K562 (cell line): Measurements from ENCODE around the gene SETD1B. TPM values are rescaled to one million over a fixed set of nuclear protein-coding genes. Genes with fewer than 3 reads are reported as not detected.

Experiments
- ATAC-seq: fragments of 200-7000 bp; cut with Tn5 transposase; 3 replicates; pipeline ENCODE4 v1.9.1; 2020; ENCODE audit warnings: moderate library complexity
- BruUV-seq: library from RNA; stranded (reverse); fragments of 400-500 nt; replicated peaks from 2 replicates; lab custom pipeline; 2021; lab: Mats Ljungman, UMichigan
- CTCF ChIA-PET: fragments of 300-600 bp; formaldehyde crosslinking; extraction: SDS; loops from one replicate; lab custom pipeline; 2021; ENCODE audit warnings: low intra/inter-chr PET ratio; lab: Yijun Ruan, JAX
- POLR2A ChIA-PET: fragments of 300-600, 350-650 bp; sonication (Branson Sonifier 250); formaldehyde crosslinking; extraction: SDS; loops from one replicate; lab custom pipeline; 2021; ENCODE audit warnings: antibody characterized with exemption, inconsistent platforms; lab: Yijun Ruan, JAX
- DNase-seq, 4 experiments: peaks; one replicate each; pipeline versions ENCODE4 v3.0.0 to v3.0.0-alpha.2; 2011 to 2018; ENCODE audit warnings: low spot score in 3 of 4, mixed read lengths in 3 of 4; ENCODE audit errors: extremely low read depth in 1 of 4
- FAIRE-seq: peaks from 2 replicates; lab custom pipeline; 2011; peaks lifted over from hg19 to GRCh38; lab: Jason Lieb, UNC
- H2AFZ ChIP-seq: 2 replicates; pipeline ENCODE4 v1.6.0; 2011; ENCODE audit warnings: low read depth, low read length, control low read depth, inconsistent platforms
- H3K27ac ChIP-seq: fragments of 200-600 bp; 3 replicates; pipeline ENCODE4 v1.8.0; 2011; ENCODE audit warnings: low read depth, mild to moderate bottlenecking, control low read depth, inconsistent platforms, low read length, moderate library complexity, mixed read lengths; ENCODE audit errors: extremely low read depth
- H3K27me3 ChIP-seq, 2 experiments: fragments of 300-600 bp in 1 of 2; 2 replicates in 1 of 2; 3 replicates in 1 of 2; pipeline versions ENCODE4 v1.6.0 to v1.8.0; 2011; ENCODE audit warnings: inconsistent platforms in 2 of 2, low read length in 2 of 2, mild to moderate bottlenecking in 1 of 2, mixed read lengths in 1 of 2, moderate library complexity in 1 of 2; ENCODE audit not compliant: control insufficient read depth in 2 of 2, insufficient read depth in 2 of 2
- H3K36me3 ChIP-seq: fragments of 300-600 bp; 3 replicates; pipeline ENCODE4 v1.8.0; 2011; ENCODE audit warnings: mild to moderate bottlenecking, low read length, inconsistent platforms; ENCODE audit not compliant: control insufficient read depth, insufficient read depth
- H3K4me1 ChIP-seq, 2 experiments: fragments of 200-600 bp in 1 of 2; replicated peaks in 1 of 2; 2 replicates in 1 of 2; 3 replicates in 1 of 2; pipeline versions ENCODE4 v1.5.1 to v1.8.0; 2011; ENCODE audit warnings: inconsistent platforms in 2 of 2, low read length in 2 of 2, mild to moderate bottlenecking in 1 of 2, mixed read lengths in 1 of 2, moderate library complexity in 1 of 2; ENCODE audit not compliant: control insufficient read depth in 2 of 2, insufficient read depth in 2 of 2
- H3K4me2 ChIP-seq: 2 replicates; pipeline ENCODE4 v1.6.1; 2011; ENCODE audit warnings: low read length, control low read depth, inconsistent platforms, mixed read lengths; ENCODE audit not compliant: insufficient read depth
- H3K4me3 ChIP-seq: fragments of 200-600 bp; sonication (generic), shearing (Covaris generic); 2 replicates; pipeline ENCODE4 v1.5.1; 2016; ENCODE audit warnings: control low read depth, inconsistent platforms
- H3K79me2 ChIP-seq: fragments of 200-600 bp; 3 replicates; pipeline ENCODE4 v1.8.0; 2011; ENCODE audit warnings: low read length, inconsistent platforms; ENCODE audit not compliant: control insufficient read depth, insufficient read depth
- H3K9ac ChIP-seq, 2 experiments: 2 replicates each; pipeline versions ENCODE4 v1.6.0 to v1.6.1; 2011; ENCODE audit warnings: low read depth in 2 of 2, low read length in 2 of 2, control low read depth in 1 of 2, inconsistent platforms in 1 of 2, mild to moderate bottlenecking in 1 of 2, mixed read lengths in 1 of 2; ENCODE audit not compliant: insufficient read depth in 1 of 2
- H3K9me1 ChIP-seq: one replicate; pipeline ENCODE4 v1.6.0; 2011; ENCODE audit warnings: inconsistent platforms, mild to moderate bottlenecking, low read length, moderate library complexity; ENCODE audit not compliant: control insufficient read depth, insufficient read depth
- H3K9me3 ChIP-seq: replicated peaks from 2 replicates; pipeline ENCODE4 v1.5.1; 2011; ENCODE audit warnings: low read depth, low read length, inconsistent platforms; ENCODE audit not compliant: control insufficient read depth, insufficient read depth
- H4K20me1 ChIP-seq: replicated peaks from 2 replicates; pipeline ENCODE4 v1.6.1; 2011; ENCODE audit warnings: low read length, inconsistent platforms, mixed read lengths; ENCODE audit not compliant: control insufficient read depth, insufficient read depth
- ARID1B ChIP-seq: fragments of 450-650 bp; IDR thresholded peaks from 2 replicates; pipeline ENCODE4 v1.6.1; 2016; ENCODE audit warnings: antibody characterized with exemption, mild to moderate bottlenecking, inconsistent platforms
- CBFB ChIP-seq: sonication (generic); formaldehyde crosslinking; IDR thresholded peaks from 2 replicates; pipeline ENCODE4 v1.4.0; 2020; ENCODE audit warnings: mild to moderate bottlenecking, missing genetic modification reagents
- CEBPB ChIP-seq: fragments of 450-650 bp; IDR thresholded peaks from 2 replicates; pipeline ENCODE4 v1.6.1; 2016; ENCODE audit warnings: missing genetic modification characterization, missing compliant biosample characterization
- CXXC5 ChIP-seq: fragments of 250-450 bp; sonication (Bioruptor Pico); IDR thresholded peaks from 2 replicates; pipeline ENCODE4 v1.8.0; 2022; ENCODE audit warnings: inconsistent platforms, mild to moderate bottlenecking, moderate library complexity
- DPF2 ChIP-seq: fragments of 450-650 bp; IDR thresholded peaks from 2 replicates; pipeline ENCODE4 v1.6.1; 2016
- GATA2 ChIP-seq: sonication (generic); formaldehyde crosslinking; IDR thresholded peaks from 2 replicates; pipeline ENCODE4 v1.4.0; 2020; ENCODE audit warnings: mild to moderate bottlenecking, missing genetic modification reagents
- JUNB ChIP-seq: fragments of 450-650 bp; formaldehyde crosslinking; conservative IDR thresholded peaks from 2 replicates; pipeline ENCODE4 v1.4.0; 2020; ENCODE audit warnings: mild to moderate bottlenecking
- KDM1A ChIP-seq, 2 experiments: fragments of 450-650 bp; IDR thresholded peaks; 2 replicates each; pipeline ENCODE4 v1.6.1; 2016; ENCODE audit warnings: mild to moderate bottlenecking in 2 of 2
- MTA2 ChIP-seq: fragments of 450-650 bp; IDR thresholded peaks from 2 replicates; pipeline ENCODE4 v1.6.1; 2016; ENCODE audit warnings: low read depth
- NRF1 ChIP-seq, 2 experiments: fragments of 450-650 bp; IDR thresholded peaks in 1 of 2; conservative IDR thresholded peaks in 1 of 2; 2 replicates each; pipeline ENCODE4 v1.6.1; 2014; ENCODE audit warnings: mild to moderate bottlenecking in 2 of 2
- PCBP1 ChIP-seq: fragments of 200-400 bp; formaldehyde crosslinking; IDR thresholded peaks from 2 replicates; pipeline ENCODE4 v1.6.1; 2018; ENCODE audit warnings: mild to moderate bottlenecking, low read depth, low read length; ENCODE audit not compliant: poor library complexity, severe bottlenecking
- SIX5 ChIP-seq, 2 experiments: IDR thresholded peaks; 2 replicates each; pipeline ENCODE4 v1.6.1; 2011; ENCODE audit warnings: low read length in 2 of 2, borderline replicate concordance in 1 of 2, low read depth in 1 of 2, mild to moderate bottlenecking in 1 of 2, moderate library complexity in 1 of 2; ENCODE audit not compliant: insufficient read depth in 1 of 2
- SMARCE1 ChIP-seq: fragments of 450-650 bp; IDR thresholded peaks from 2 replicates; pipeline ENCODE4 v1.7.1; 2016; ENCODE audit warnings: mild to moderate bottlenecking
- ZC3H4 ChIP-seq: sonication (generic); formaldehyde crosslinking; IDR thresholded peaks from 2 replicates; pipeline ENCODE4 v1.9.0; 2021; ENCODE audit warnings: missing genetic modification reagents, borderline replicate concordance
- ZNF766 ChIP-seq: fragments of 200-800 bp; sonication (Bioruptor generic); conservative IDR thresholded peaks from 2 replicates; pipeline ENCODE4 v1.6.1; 2016; ENCODE audit warnings: missing genetic modification characterization, missing compliant biosample characterization
- WGBS: fragments of 100-300 bp; shearing (Covaris generic); methylation state at CpG from one replicate; pipeline ENCODE4 v1.1.6; 2016; ENCODE audit warnings: low coverage, mixed read lengths; ENCODE audit not compliant: insufficient coverage; ENCODE audit errors: missing lambda C conversion rate; 5-methylcytosine and 5-hydroxymethylcytosine counted together
- in situ Hi-C: fragments of 300-500 bp; cut with MboI; formaldehyde crosslinking; loops from 4 replicates; pipeline ENCODE4 v1.15.0; 2018; ENCODE audit warnings: inconsistent platforms, mixed read lengths
- intact Hi-C: fragments of 100-400 bp; cut with micrococcal nuclease; formaldehyde crosslinking; loops from 2 replicates; pipeline ENCODE4 v1.14.2; 2022
- polyA plus RNA-seq, 8 experiments: library from polyadenylated mRNA; depleted of rRNA in 4 of 8; stranded (reverse) in 5 of 8; unstranded in 3 of 8; fragments of >200 nt; fragmentation: Nextera tagmentation in 2 of 8; fragmentation: Illumina TruSeq in 1 of 8; extraction: Ambion mirVana in 2 of 8; extraction: Trizol in 1 of 8; gene quantifications; 2 replicates each; pipeline versions ENCODE4 v1.2.1 to v1.2.3, GENCODE V29; 2011 to 2014; ENCODE audit warnings: inconsistent platforms in 1 of 8, missing spikeins in 1 of 8
- total RNA-seq, 7 experiments: library from RNA; depleted of rRNA in 6 of 7; stranded (reverse); fragments of >200 nt in 6 of 7; fragmentation: Illumina TruSeq in 2 of 7; extraction: Trizol in 2 of 7; gene quantifications; 2 replicates each; pipeline versions ENCODE4 v1.2.1 to v1.2.3, GENCODE V29; 2011 to 2021; ENCODE audit warnings: low replicate concordance in 1 of 7
- TF ChIP-seq, protein P1 (sequence below): sonication (generic); formaldehyde crosslinking; IDR thresholded peaks from 2 replicates; pipeline ENCODE4 v1.8.0; 2022; ENCODE audit warnings: mild to moderate bottlenecking, missing genetic modification reagents

Gene SETD1B
- total and polyA plus RNA-seq, 9 of the 15 experiments (the other 6 are each of a cell fraction or from before 2014, with no cell fraction given): 0.48 to 26.6 (median 2.3) TPM

DNA sequence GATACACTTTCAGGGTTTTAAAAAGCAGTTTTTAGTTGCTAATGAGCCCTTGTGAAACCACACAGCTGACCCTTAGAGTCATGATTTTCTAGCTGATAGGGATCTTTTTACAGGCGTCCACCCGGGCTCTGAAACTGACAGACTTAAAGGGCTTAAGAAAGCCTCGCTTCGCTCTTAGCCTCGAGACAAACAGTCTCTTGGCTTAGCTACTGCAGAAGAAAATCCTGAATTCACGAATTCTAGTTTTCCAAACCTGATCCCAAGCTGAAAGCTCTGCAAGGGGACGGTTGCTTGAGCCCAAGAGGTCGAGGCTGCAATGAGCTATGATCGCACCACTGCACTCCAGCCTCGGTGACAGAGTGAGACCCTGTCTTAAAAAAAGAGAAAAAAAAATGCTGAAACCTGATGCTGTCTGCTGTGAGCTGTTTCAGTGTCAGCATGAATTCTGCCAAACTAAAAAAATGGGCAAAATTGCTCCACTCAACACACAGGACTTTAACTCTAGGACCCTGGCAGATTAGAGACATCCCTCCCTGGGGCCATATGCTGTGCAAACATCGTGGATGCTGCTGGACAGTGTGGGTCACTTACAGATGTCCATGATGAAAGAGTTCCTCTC lies 57.9 kb downstream of the SETD1B start:
- intact Hi-C loops (no loop called here), in situ Hi-C loops (no loop called here)
- H3K27me3 ChIP-seq: no peaks in the 10 kb centered on the region
- ChIA-PET CTCF (interaction anchor here (0.5 kb wide), 1 partner anchor 85 kb away, joined by 3 read pairs; no protein-coding TSS in a partner anchor), POLR2A (interaction anchor here (0.6 to 2.3 kb wide), 6 partner anchors 9 to 218 kb away, joined by 3 to 9 read pairs (median 4); partner anchors contain the start of gene PSMD9)
- TF ChIP-seq GATA2 (CRISPR knock-in tag): peak; percentile 62
- peak; percentile 17; the same call in 1 of the 2 replicates for TF ChIP-seq SMARCE1
- TF ChIP-seq ARID1B: 0 out of 2 replicates have a peak, but pooled peaks have one; percentile 19
- TF ChIP-seq KDM1A (IDR thresholded peaks at IDR 0.05): peak in 1 of 2 experiments; percentile 31; a peak in 1 of 4 replicates
- TF ChIP-seq CBFB: no peak
- TF ChIP-seq MTA2: no peak
- TF ChIP-seq SIX5 (IDR thresholded peaks at IDR 0.05; ENCODE audit: borderline replicate concordance in 1 of 2, insufficient read depth in 1 of 2, low read depth in 1 of 2, low read length in 2 of 2): no peak
- TF ChIP-seq ZNF766: peak; percentile 80
- 0 out of 2 replicates have a peak, but pooled peaks have one; percentile 24 for TF ChIP-seq CXXC5 (CRISPR knock-in tag)
- no peak for TF ChIP-seq JUNB (CRISPR knock-in tag)
- peak; percentile 45; the same call in 1 of the 2 replicates for TF ChIP-seq CEBPB (tag)
- 0 out of 2 replicates have a peak, but pooled peaks have one; percentile 31 for TF ChIP-seq DPF2
- no peak for TF ChIP-seq ZC3H4 (CRISPR knock-in tag)
- TF ChIP-seq, protein P1, sequence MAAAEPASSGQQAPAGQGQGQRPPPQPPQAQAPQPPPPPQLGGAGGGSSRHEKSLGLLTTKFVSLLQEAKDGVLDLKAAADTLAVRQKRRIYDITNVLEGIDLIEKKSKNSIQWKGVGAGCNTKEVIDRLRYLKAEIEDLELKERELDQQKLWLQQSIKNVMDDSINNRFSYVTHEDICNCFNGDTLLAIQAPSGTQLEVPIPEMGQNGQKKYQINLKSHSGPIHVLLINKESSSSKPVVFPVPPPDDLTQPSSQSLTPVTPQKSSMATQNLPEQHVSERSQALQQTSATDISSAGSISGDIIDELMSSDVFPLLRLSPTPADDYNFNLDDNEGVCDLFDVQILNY (CRISPR knock-in tag): no peak
- no peak for TF ChIP-seq PCBP1
- TF ChIP-seq NRF1 (conservative IDR thresholded peaks at IDR 0.05 in 1 of 2, IDR thresholded peaks at IDR 0.05 in 1 of 2): 0 out of 4 replicates have a peak, but pooled peaks of 1 of the 2 experiments have one; percentile 13
- H3K4me3 ChIP-seq: no peak overlapping the region
- 4% methylated on average over 11 of the region's 11 CpGs for WGBS
- peak overlapping the region in 1 of 2 experiments; percentile 59; a peak in 1 of 4 replicates for H3K9ac ChIP-seq
- H2AFZ ChIP-seq: peak overlapping the region; percentile 42
- no peaks in the 10 kb centered on the region for H4K20me1 ChIP-seq
- peak overlapping the region; percentile 54 for H3K4me2 ChIP-seq
- H3K9me3 ChIP-seq: no peaks in the 10 kb centered on the region
- no peak overlapping the region for H3K27ac ChIP-seq
- FAIRE-seq (peak; percentile 91), ATAC-seq (peak; percentile 74), DNase-seq (peak in 1 of 4 experiments; percentile 50)
- BruUV-seq: no TSS peak
- H3K9me1 ChIP-seq: no peaks in the 10 kb centered on the region
- H3K36me3 ChIP-seq: no peaks in the 10 kb centered on the region
- H3K4me1 ChIP-seq: peaks cover 8 to 9% of the 10 kb centered on the region in 2 experiments; a peak in 4 of 5 replicates
- H3K79me2 ChIP-seq: no peaks in the 10 kb centered on the region
